Panc1 (cell line): ENCODE results near the gene NOP16. TPM values are rescaled to one million over a fixed set of nuclear protein-coding genes. Genes with fewer than 3 reads are reported as not detected.

ENCODE experiments used
- ATAC-seq: fragments of 200-7000 bp; cut with Tn5 transposase; 2 replicates; pipeline ENCODE4 v1.9.1; 2020; ENCODE audit warnings: mild to moderate bottlenecking, moderate library complexity
- BruUV-seq: library from RNA; stranded (reverse); fragments of 400-500 nt; replicated peaks from 2 replicates; lab custom pipeline; 2021; lab: Mats Ljungman, UMichigan
- CTCF ChIA-PET: fragments of 300-600 bp; sonication (Branson Sonifier 250); formaldehyde crosslinking; loops from one replicate; lab custom pipeline; 2022; ENCODE audit warnings: antibody characterized with exemption; lab: Charles Lee
- POLR2A ChIA-PET: fragments of 300-600 bp; sonication (Branson Sonifier 250); formaldehyde crosslinking; loops from one replicate; lab custom pipeline; 2022; ENCODE audit warnings: antibody characterized with exemption; lab: Charles Lee
- DNase-seq: peaks from one replicate; pipeline ENCODE4 v3.0.0-alpha.2; 2010; ENCODE audit warnings: low read depth, low spot score
- H3K27ac ChIP-seq: 2 replicates; pipeline ENCODE4 v1.5.1; 2011; ENCODE audit warnings: mild to moderate bottlenecking, low read length, inconsistent platforms
- H3K27me3 ChIP-seq: fragments of 200-500 bp; sonication (Bioruptor generic); 2 replicates; pipeline ENCODE4 v1.6.0; 2014; ENCODE audit warnings: low read length, inconsistent platforms; ENCODE audit not compliant: control insufficient read depth, insufficient read depth
- H3K36me3 ChIP-seq: fragments of 200-500 bp; sonication (Bioruptor generic); 2 replicates; pipeline ENCODE4 v1.5.1; 2014; ENCODE audit warnings: inconsistent platforms, mild to moderate bottlenecking, low read length, moderate library complexity; ENCODE audit not compliant: control insufficient read depth, insufficient read depth
- H3K4me1 ChIP-seq: 2 replicates; pipeline ENCODE4 v1.5.1; 2011; ENCODE audit warnings: inconsistent platforms, mild to moderate bottlenecking, low read length, moderate library complexity; ENCODE audit not compliant: control insufficient read depth, insufficient read depth
- H3K4me3 ChIP-seq, 2 experiments: 2 replicates each; pipeline ENCODE4 v1.5.1; 2011 to 2012; ENCODE audit warnings: low read depth in 2 of 2, low read length in 2 of 2, mild to moderate bottlenecking in 2 of 2, inconsistent platforms in 1 of 2, moderate library complexity in 1 of 2
- H3K9me3 ChIP-seq: fragments of 200-500 bp; sonication (Bioruptor generic); 2 replicates; pipeline ENCODE4 v1.5.1; 2014; ENCODE audit warnings: low read depth, mild to moderate bottlenecking, inconsistent platforms, low read length, moderate library complexity; ENCODE audit not compliant: control insufficient read depth, insufficient read depth
- POLR2AphosphoS5 ChIP-seq: IDR thresholded peaks from 2 replicates; pipeline ENCODE4 v1.6.1; 2012; ENCODE audit warnings: mild to moderate bottlenecking, low read depth, low read length, moderate library complexity
- SIN3A ChIP-seq: IDR thresholded peaks from 2 replicates; pipeline ENCODE4 v1.6.1; 2012; ENCODE audit warnings: low read depth, mild to moderate bottlenecking, low read length, moderate library complexity, borderline replicate concordance; ENCODE audit not compliant: insufficient read depth
- TCF7L2 ChIP-seq: IDR thresholded peaks from 2 replicates; pipeline ENCODE4 v1.6.1; 2011; ENCODE audit warnings: mild to moderate bottlenecking, low read depth, low read length, inconsistent platforms
- in situ Hi-C: cut with HindIII; loops from 2 replicates; pipeline ENCODE4 v1.10.0; 2016; ENCODE audit warnings: low sequenced_read_pairs, low pct_unique_long_range_greater_than_20kb
- intact Hi-C: fragments of 100-400 bp; cut with micrococcal nuclease; formaldehyde crosslinking; loops from one replicate; pipeline ENCODE4 v1.10.0; 2022; ENCODE audit not compliant: unreplicated experiment
- total RNA-seq: library from RNA; stranded (reverse); gene quantifications from one replicate; pipeline ENCODE4 v1.2.1, GENCODE V29; 2021; ENCODE audit not compliant: unreplicated experiment
- TF ChIP-seq, protein P1 (sequence below), 2 experiments: IDR thresholded peaks; 2 replicates each; pipeline ENCODE4 v1.6.1; 2011 to 2012; ENCODE audit warnings: low read depth in 2 of 2, control low read depth in 1 of 2, low read length in 1 of 2, mild to moderate bottlenecking in 1 of 2, moderate library complexity in 1 of 2; ENCODE audit not compliant: insufficient read depth in 1 of 2
- TF ChIP-seq, protein P2 (sequence below): fragments of 450-650 bp; IDR thresholded peaks from 2 replicates; pipeline ENCODE4 v1.5.1; 2017; ENCODE audit warnings: mild to moderate bottlenecking

Gene NOP16
- total RNA-seq, 1 experiment from 2014 or later: 76.2 TPM

DNA sequence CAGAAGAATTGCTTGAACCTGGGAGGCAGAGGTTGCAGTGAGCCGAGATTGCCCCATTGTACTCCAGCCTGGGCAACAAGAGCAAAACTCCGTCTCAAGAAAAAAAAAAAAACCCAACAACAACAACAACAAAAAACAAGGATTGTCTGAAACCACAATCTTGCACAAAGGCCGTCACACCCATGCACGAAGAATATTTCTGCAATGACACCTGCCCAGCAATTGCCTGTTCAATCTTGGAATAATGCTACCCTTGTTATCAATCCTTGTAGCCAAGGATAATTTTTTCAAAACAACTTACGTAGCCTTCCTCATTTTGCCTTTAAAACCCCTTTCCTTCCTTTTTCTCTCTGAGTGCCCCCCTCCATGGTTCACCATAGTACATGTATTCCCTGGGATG is 31.7 kb upstream of the NOP16 start:
- peaks cover 11% of the 10 kb centered on the region for H3K4me1 ChIP-seq
- no peaks in the 10 kb centered on the region for H3K27me3 ChIP-seq
- TF ChIP-seq SIN3A: no peak
- TF ChIP-seq, protein P1, sequence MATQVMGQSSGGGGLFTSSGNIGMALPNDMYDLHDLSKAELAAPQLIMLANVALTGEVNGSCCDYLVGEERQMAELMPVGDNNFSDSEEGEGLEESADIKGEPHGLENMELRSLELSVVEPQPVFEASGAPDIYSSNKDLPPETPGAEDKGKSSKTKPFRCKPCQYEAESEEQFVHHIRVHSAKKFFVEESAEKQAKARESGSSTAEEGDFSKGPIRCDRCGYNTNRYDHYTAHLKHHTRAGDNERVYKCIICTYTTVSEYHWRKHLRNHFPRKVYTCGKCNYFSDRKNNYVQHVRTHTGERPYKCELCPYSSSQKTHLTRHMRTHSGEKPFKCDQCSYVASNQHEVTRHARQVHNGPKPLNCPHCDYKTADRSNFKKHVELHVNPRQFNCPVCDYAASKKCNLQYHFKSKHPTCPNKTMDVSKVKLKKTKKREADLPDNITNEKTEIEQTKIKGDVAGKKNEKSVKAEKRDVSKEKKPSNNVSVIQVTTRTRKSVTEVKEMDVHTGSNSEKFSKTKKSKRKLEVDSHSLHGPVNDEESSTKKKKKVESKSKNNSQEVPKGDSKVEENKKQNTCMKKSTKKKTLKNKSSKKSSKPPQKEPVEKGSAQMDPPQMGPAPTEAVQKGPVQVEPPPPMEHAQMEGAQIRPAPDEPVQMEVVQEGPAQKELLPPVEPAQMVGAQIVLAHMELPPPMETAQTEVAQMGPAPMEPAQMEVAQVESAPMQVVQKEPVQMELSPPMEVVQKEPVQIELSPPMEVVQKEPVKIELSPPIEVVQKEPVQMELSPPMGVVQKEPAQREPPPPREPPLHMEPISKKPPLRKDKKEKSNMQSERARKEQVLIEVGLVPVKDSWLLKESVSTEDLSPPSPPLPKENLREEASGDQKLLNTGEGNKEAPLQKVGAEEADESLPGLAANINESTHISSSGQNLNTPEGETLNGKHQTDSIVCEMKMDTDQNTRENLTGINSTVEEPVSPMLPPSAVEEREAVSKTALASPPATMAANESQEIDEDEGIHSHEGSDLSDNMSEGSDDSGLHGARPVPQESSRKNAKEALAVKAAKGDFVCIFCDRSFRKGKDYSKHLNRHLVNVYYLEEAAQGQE (IDR thresholded peaks at IDR 0.05; ENCODE audit: insufficient read depth in 1 of 2, low read depth in 2 of 2, low read length in 1 of 2): no peak
- no peak for TF ChIP-seq POLR2AphosphoS5
- TF ChIP-seq, protein P2, sequence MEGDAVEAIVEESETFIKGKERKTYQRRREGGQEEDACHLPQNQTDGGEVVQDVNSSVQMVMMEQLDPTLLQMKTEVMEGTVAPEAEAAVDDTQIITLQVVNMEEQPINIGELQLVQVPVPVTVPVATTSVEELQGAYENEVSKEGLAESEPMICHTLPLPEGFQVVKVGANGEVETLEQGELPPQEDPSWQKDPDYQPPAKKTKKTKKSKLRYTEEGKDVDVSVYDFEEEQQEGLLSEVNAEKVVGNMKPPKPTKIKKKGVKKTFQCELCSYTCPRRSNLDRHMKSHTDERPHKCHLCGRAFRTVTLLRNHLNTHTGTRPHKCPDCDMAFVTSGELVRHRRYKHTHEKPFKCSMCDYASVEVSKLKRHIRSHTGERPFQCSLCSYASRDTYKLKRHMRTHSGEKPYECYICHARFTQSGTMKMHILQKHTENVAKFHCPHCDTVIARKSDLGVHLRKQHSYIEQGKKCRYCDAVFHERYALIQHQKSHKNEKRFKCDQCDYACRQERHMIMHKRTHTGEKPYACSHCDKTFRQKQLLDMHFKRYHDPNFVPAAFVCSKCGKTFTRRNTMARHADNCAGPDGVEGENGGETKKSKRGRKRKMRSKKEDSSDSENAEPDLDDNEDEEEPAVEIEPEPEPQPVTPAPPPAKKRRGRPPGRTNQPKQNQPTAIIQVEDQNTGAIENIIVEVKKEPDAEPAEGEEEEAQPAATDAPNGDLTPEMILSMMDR: no peak
- TF ChIP-seq TCF7L2: no peak
- no peak overlapping the region for H3K27ac ChIP-seq
- no peak for ATAC-seq
- H3K36me3 ChIP-seq: no peaks in the 10 kb centered on the region
- in situ Hi-C loops (no loop called here), intact Hi-C loops (no loop called here)
- no peaks in the 10 kb centered on the region for H3K9me3 ChIP-seq
- BruUV-seq: no TSS peak
- no peak for DNase-seq
- POLR2A ChIA-PET: interaction anchor here (0.6 kb wide), 1 partner anchor 120 kb away, joined by 3 read pairs; no protein-coding TSS in a partner anchor
- CTCF ChIA-PET: no interaction called here
- no peak overlapping the region for H3K4me3 ChIP-seq

DNA sequence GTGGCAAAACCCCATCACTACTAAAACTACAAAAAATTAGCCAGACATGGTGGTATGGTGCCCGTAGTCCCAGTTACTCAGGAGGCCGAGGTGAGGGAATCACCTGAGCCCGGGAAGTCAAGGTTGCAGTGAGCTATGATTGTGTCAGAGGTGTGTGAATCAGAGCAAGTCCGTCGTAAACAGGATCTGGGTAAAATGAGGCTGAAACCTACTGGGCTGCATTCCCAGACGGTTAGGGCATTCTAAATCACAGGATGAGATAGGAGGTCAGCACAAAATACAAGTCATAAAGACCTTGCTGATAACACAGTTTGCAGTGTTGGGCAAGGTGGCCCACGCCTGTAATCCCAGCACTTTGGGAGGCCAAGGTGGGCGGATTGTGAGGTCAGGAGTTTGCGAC is 29.9 kb upstream of the NOP16 start:
- DNase-seq (no peak), ATAC-seq (no peak)
- Histone ChIP-seq H3K4me1 (peaks cover 16% of the 10 kb centered on the region; the same call in 1 of the 2 replicates), H3K36me3 (no peaks in the 10 kb centered on the region), H3K4me3 (no peak overlapping the region), H3K27me3 (no peaks in the 10 kb centered on the region), H3K9me3 (no peaks in the 10 kb centered on the region), H3K27ac (no peak overlapping the region)
- TF ChIP-seq TCF7L2: no peak
- TF ChIP-seq, protein P1 (IDR thresholded peaks at IDR 0.05; ENCODE audit: insufficient read depth in 1 of 2, low read depth in 2 of 2, low read length in 1 of 2): no peak
- no peak for TF ChIP-seq SIN3A
- no peak for TF ChIP-seq POLR2AphosphoS5
- TF ChIP-seq, protein P2: no peak
- no TSS peak for BruUV-seq
- ChIA-PET POLR2A (interaction anchor here (1.2 kb wide), 1 partner anchor 29 kb away, joined by 3 read pairs; no protein-coding TSS in a partner anchor), CTCF (no interaction called here)
- intact Hi-C loops (loop anchor here (10.0 kb wide), 1 partner anchor 77 kb away; no protein-coding TSS in a partner anchor), in situ Hi-C loops (no loop called here)
